Epidermal melanocyte (primary cell): Measurements from ENCODE around the gene GBA2.

Experiments used
- DNase-seq: peaks from one replicate; pipeline ENCODE4 v3.0.0; 2011; ENCODE audit warnings: low spot score; ENCODE audit not compliant: insufficient read length

GBA2 gene

DNA sequence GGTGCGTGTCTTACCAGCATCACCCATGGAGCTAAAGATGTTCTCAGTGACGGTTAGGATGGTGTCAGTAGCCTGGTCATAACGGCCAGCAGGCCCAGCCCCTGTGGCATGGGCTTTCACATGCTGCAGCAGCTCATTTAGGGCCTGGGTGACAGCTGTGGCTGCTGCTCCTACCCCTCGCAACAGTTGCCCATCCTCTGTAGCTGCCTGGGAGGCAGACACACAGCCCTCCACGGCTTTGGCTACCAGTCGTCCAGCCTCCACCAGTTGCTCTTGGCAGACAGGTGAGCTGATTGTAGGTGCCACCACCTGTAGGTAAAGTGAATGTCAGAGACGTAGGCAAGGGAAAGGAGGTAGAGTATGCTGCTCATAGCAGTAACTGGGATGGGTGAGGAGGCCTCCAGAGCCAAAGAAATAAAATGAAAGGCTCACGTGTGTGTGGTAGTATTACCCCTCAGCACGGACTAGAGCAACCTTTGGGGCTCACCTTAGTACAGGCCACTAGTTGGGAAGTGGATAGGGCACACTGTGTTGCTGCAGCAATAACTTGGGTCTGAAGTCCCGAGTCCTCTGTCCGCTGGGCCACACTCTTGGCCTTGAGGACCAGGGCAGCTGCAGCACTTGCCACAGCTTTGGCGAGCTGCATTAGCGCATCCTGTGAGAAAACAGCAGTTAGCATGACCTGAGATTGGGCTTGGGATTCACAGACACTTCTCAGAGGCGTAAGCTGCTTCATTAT is 31.7 kb downstream of the GBA2 start:
- no peak for DNase-seq

DNA sequence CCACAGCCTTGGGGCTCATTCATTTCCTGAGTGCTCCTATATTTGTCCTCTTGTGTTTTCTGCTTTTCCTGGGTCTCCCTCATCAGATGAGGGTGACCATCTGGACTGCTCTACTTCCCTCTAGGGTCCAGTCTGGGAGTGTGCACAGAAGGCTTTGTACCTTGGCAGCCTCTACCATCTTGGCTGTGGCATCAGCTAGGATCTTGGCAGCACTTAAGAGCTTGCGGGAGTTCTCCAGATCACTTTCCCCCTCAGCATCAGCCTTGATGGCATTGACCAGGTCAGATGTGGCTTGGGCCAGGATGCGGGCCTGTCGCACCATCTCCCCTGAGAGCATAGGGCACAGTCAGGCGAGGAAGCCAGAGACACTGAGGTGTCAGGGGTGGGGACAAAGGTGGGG is 32.8 kb downstream of the GBA2 start:
- DNase-seq, result no peak

DNA sequence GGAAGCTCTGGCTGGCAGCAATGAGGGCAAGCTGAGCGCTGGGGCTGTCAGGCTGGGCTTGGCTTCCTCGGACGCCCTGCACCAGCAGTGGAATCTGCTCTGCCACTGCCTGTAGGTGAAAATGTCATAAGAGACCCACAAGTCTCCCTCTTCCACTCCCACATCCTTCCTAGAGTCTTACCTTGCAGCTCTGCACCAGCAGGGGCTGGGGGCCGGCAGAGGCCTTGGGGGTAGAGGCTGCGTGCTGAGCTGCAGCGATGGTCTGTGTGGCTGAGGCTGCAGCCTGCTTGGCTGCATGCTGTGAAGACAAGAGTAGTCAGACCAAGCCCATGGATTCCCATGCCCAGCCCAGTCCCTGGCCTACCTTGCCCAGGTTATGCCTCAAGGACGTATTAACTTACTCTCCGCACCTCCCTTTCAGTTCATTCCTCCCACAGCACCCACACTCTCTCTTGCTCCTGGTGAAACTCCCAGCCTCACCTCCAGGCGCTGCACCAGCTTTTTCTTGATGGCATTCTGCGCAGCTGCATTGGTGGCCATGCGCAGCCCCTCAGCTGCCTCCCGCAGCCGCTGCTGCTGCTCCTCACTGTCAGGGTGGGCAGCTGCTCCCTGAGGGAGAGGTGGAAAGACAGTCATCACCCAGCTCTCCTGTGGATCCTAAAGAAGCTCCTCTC is 34.3 kb downstream of the GBA2 start:
- no peak for DNase-seq

DNA sequence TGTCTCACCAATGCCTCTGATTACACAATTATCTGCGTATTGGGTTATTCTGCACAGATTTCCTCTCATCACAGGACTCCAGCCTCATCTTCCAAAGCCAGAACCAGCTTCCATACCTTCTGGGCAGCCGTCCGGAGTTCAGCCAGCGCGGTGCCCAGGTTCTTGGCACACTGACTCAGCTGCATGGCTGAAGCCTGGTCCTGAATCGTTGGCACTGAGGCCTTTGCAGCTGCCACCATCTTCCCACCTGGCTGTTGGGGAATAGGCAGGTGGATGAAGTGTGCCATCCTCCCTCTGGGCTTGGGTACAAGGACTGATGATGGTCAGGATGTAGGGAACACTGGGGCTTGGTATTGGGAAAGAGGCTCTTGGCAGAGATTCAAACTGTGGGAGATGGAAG is 34.9 kb downstream of the GBA2 start:
- DNase-seq, result no peak

DNA sequence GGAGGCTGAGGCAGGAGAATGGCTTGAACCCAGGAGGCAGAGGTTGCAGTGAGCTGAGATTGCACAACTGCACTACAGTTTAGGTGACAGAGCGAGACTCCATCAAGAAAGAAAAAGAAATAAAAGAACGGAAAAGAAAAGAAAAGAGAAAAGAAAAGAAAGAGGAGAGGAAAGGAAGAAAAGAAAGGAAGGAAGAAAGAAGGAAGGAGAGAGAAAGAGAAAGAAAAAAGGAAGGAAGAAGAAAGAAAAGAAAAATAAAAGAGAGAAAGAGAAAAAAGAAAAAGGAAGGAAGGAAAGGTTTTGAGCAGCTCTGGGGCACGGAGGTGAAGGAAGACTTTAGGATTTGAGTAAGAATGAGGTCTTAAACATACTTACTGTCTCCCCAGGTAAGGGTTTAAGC is 35.5 kb downstream of the GBA2 start:
- no peak for DNase-seq

DNA sequence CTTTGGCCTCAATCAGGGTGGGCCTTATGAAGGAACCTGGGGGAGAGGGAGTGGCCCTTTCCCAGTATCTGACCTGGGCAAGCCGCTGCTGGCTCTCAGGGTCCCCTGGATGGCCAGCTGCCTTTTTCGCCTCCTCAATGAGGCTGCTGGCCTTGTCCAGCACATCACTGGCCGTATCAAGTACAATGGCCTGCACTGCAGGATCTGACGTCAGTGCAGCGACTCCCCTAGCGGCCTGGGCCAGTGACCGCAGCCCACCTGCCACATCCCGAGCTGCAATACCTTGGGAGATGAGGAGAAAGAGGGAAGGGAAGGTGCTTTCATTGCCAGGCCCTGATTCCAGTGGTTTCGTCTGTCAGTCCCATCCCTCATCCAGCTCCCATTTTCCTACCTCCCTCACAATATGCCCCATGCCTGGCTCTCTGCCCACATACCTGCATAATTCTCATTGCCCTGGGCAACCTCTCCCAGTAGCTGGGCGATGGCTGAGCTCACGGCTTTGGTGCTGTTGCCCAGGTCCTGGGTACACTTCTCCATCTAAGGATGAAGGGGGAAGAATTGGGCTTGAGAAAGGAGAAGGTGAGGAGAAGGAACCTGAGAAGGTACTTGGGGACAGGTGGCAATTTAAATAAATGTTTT is 36.1 kb downstream of the GBA2 start:
- no peak for DNase-seq

DNA sequence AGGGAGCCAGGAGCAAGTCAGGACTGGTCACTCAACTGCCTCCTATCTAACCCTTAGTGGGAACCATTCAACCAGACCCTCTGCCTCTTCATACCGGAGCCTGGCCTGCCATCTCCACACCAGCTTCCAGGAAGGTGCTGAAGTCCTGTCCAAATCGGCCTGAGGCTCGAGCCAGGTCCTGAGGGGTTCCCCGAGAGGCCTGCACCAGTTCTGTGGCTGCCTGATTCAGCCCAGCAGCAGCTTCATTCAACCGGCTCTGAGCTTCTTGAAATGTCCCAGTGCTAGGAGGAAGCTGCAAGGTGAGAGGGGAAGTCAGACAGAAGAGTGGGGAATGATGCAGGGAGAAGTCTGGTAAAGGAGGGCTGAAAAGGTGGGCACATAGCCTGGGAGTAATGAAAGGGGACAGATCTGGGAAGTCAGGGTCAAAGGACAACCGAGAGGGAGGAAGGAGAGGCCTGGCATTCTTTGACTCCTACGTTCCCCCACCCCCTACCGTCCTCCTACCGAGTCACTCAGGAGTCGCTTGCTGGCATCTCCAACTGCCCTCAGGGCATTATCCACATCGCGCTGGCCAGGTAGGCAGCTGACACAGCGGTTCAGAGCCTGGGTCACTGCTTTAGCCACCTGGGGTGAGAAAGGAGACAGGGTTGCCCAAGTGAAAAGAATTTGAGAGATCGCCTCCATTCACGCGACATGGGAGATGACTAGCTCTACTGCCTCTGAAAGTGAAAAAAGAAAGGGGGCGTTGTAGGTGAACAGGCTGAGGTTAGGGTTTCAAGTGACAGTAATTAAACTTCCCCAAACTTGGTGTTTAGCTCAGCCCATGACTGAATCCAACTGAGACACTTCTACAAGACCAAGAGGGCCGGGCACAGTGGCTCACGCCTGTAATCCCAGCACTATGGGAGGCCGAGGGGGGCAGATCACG is 37.3 kb downstream of the GBA2 start:
- DNase-seq, result no peak

DNA sequence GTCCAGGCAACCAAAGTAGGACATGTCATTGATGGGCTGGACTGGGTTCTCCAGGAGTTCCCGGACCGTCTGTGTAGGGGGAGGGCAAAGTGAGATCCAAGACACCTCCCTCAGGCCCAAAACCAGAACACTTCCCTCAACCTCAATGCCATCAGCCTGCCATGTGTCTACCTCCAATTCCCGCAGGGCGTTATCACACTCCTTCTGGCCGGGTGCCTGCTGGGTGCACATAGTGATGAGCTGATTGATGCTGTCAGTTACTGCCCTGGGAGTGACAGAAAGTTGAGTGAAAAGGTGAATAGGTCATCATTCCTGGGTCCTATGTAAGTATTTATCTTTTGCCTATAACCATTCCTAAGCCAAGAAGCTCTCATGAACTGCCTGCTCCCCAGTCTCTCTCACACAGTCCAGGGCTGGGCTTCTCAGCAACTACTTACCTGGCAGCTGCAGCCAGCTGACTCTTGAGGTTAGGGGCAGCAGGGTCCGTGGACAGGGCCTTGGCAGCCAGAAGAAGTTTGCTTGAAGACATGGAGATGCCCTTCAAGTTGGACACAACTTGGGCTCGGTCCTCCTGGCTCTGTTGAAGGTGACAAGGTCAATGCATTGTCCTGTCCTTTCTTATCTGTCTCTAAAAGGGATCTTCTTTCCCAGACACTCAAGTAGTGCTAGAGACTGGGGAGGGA is 38.1 kb downstream of the GBA2 start:
- no peak for DNase-seq

DNA sequence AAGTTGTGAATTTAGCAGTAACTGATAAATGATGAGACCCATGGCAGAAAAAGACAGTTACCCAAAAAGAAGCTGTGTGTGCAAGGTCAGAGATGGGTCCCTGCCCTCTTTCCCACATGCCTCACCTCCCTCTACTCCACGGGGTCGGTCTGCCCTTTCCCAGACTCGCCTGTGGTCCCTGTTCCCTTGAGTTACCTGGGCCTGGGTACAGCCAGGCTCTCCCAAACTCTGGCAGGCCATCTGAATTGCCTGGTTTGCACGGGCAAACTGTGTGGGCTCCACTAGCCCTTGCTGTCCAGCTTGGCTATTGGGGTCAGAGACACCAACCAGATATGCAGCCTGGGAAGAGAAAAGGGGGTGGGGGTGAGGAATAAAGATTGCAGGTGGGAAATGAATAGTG is 40.9 kb downstream of the GBA2 start:
- DNase-seq, result no peak

DNA sequence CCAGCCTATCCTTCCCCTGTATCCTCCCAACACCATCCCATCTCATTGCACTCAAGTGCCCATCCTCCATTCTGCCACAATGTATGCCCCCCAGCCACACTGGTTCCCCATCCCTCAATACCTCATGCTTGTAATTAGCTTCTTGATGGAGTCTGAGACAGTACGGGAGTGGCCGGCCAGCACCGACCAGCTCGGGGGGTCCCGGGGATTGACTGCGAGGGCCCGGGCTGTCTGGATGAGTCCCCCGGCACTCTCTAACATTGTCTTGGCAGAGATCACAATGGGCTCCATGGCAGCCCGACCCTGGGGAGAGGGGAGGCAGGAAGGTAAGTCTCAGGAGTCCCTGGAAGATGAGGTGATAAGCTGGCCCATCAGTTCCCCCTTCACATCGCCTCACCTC is 42.1 kb downstream of the GBA2 start:
- DNase-seq, result no peak

DNA sequence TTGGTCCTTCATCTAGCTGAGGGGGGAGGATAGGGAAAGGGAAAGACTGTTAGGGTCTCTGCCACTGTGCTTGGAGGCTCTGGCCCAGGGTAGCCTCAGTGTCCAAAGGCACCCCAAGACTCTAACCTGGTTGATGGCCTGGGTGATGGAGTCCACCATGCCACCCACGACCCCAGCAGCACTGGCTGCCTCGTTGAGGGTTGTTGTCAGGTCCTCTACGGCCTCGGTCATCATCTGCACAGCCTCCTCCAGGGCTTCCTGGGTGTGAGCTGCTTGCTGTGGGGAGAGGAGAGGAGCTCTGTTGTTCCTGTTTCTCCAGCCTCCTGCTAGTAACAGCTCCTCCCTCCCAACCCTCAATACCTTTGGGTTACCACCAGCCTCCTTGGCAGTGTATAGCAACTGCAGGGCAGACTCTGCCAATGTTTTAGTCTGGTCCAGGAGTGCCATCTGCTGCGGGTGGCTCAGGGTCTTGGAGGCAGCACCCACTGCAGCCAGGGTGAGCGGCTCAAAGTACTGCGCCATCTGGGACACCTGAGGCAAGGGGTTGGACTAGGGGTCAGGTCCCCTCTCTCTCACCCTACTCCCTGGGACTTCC is 43.1 kb downstream of the GBA2 start:
- no peak for DNase-seq

DNA sequence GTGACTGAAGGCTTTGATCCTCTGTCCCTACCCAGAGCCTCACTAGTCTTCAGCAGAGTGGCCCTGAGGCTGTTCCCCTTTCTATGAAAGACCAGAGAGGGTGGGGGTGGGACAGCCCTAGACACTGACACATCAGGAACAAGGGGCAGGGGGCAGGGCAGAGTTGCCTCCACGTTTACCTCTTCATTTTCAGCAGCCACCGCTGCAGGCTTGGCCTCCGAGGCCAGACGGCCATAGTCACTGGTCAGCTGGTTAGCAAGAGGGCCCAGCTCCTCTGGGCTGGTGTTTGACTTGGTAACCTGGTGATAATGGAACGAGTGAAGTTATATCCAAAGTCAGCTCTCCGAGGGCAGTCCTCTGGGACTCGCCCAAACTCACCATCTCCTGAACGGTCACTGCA is 43.7 kb downstream of the GBA2 start:
- DNase-seq, result no peak

DNA sequence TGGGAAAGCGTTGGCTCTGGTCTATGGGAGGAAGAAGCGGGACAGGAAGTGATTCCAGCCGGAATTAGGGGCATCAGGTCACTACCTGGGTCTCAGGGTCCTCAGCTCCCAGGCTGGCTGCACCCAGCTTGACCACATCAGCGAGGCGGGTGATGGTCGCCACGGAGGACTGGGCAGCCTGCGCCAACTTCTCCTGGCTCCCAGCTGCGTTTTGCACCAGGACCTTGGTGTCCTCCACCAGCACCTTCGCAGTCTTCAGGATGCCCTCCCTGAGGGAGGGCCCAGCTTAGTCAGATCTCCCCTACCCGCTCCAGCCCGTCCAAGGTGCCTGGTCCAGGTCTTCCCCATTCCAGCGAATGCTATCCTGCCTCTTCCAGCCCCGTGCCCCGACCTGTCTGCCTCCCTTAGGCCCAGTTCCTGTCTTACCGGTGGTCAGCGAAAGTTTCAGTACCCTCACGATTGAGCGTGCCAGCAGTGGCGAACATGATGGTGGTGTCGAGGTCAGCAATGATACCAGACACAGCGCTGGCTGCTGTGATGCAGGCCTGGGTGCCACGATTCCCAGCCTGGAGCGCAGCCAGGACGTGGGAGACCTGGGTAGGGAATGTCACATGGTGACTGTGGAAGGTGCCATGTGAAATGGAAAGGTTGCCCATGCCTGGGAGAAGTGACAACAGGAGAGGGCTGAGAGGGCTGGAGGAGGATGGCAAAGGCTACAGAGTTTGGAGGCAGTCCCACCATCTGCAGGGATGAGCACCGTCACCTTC is 44.9 kb downstream of the GBA2 start:
- no peak for DNase-seq

DNA sequence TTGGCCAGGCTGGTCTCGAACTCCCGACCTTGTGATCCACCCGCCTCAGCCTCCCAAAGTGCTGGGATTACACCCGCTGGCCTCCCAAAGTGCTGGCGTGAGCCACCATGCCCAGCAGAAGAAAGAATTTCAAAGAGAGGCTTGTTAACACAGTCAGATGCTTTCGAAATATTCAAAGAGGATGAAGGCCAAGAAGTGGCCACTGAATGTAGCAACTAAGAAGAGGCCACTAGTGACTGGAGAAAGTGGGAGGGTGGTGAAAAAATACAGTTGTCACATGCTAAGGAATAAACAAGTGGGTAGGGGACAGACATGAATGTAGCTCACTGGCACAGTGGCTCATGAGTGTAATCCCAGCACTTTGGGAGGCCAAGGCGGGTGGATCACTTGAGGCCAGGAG is 46.3 kb downstream of the GBA2 start:
- no peak for DNase-seq

DNA sequence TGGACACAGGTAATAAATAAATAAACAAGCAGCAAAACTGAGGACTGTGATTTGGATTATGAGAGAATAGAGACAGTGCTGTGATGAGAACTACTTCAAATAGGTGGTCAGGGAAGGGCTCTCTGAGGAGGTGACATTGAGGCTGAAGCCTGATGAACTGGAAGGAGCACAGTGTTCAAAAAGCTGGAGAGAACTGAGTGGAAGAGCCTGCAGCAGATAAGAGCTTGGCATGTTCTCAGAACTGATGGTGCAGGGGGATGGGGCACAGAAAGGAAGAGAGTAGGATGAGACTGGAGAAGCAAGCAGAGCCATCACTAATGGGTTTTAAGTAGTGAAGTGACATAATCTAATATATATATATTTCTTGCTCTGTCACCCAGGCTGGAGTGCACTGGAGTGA is 48.1 kb downstream of the GBA2 start:
- no peak for DNase-seq

DNA sequence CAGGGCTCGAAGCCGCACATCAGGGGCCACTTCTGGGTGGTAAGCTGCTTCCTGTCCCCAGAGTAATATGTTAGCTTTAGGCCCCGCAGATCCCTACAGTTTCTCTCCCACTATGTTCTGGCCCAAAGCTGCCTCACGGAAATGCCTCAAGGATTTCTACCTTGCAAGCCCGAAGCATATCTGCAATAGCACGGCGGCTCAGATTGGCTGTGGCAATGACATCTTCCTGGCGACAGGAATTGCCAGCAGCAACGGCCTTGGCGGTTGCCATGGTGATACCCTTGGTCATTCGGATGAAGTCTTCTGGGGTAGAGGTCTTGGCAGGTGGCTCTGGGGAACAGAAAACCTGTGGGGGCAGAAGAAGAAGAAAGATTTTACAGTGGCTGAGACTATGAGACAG is 49.0 kb downstream of the GBA2 start:
- DNase-seq, result no peak

DNA sequence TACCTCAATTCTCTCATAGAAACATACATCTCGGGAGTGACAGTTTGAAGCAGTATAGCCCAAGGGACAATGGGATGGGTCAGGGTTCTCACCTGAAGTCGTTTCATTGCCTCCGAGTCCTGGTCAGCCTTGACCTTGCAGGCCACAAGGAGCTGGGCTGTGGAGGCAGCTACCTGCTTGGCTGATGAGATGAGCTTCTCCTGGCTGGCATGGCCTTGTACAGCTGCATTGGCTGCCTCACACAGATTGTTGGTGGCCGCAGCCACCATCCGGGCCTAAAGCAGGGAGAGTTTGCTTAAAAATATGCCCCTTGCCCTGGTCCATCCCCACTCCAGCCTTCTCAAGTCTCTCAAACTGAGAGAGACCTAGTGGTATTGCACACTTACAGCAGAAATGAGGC is 50.8 kb downstream of the GBA2 start:
- no peak for DNase-seq

DNA sequence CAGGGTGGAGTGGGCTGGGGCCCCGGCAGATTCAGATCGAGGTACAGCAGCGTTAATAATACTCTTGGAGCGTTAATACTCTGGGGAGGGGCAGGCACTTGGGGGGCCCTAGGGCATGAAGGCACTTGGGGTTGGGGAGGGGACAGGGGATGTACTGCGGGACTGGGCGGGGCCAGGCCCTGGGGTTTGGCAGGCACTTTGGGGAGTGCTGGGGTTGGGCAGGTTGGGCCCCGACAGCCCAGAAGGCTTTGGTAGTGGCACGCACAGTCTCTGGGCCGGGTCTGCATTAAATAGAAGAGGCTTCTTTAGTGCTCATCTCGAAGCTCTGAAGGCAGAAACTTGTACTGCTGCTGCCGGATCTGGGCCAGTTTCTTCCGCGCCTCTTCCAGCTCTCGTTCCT is 51.5 kb downstream of the GBA2 start:
- DNase-seq, result no peak

DNA sequence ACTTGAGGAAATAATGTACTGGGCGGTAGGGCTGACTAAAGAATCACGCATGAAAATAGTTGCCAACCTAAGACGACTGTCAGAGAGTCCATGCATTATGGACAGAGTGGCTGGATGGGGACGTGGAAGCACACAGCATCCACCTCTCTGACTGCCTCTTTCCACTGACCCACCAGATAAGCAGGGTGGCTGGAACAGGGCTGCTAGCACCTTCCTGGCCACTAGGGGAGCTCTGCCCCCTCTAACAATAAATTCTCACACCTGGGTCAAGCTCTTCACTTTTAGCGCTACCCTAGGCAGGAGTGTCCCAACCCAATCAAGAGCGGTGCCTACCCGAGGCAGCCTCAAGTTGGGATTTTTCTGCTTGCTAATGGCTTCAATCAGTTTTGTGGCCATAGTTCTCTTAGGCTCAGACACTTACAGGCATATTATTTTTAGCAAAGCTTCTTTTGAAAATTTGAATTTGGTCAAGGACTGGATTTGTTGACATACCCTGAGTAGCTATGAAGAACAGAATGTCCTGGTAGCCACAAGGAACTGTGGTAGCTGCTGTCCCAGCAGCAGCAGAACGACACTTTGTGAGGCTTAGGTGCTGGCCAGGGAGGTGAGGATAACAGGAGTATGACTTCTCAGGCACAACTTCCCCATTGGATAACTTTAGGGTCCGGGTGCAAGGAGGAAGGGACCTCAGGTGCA is 52.4 kb downstream of the GBA2 start:
- peak; percentile 34 for DNase-seq
